Activated CD8-positive, alpha-beta memory T cell treated with anti-CD3 and anti-CD28 coated beads, Interleukin-2, amount 50 U/mL, for 24 hours (primary cell): Measurements from ENCODE around the gene SLC18A2.
"Not testable (repeated sequence)": the region's sequence is repeated elsewhere in the genome, so short reads cannot be mapped to it uniquely, and the experiment has no call there.

Experiments used
- DNase-seq: peaks from one replicate; pipeline ENCODE4 v3.0.0-alpha.2; 2020; ENCODE audit errors: extremely low read depth

Gene SLC18A2

GRCh38 chr10:117240621-117241529 lies at the start of gene SLC18A2:
TSS of gene SLC18A2 (plus strand) at chr10:117241114. CDS start at chr10:117241694, 580 bp downstream.
- DNase-seq, result no peak

DNA sequence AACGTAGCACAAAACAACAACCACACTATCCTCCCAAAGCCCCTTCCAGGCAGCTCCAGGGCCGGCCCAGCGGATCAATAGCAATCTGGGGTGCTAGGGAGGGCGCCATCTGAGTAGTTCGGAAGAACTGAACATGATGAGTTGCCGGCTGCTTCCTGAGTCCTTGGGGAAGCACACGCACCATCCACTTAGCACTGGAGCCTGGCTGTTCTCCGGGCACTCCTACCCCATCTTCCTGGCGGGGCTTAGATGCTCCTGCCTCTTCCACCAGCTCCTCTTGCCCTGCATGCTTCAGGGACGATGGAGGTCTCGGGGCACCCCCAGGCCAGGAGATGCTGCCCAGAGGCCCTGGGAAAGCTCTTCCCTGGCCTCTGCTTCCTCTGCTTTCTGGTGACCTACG lies 43.7 kb upstream of the SLC18A2 start, which contains the start of gene KCNK18:
Gene KCNK18 (plus strand): TSS at position 301 of the 400 bp plus-strand sequence. CDS start 0 bp downstream, at position 301.
- no peak for DNase-seq

GRCh38 chr10:117198088-117198487 lies 42.8 kb upstream of the SLC18A2 start:
- no peak for DNase-seq

GRCh38 chr10:117201826-117202225 lies 39.1 kb upstream of the SLC18A2 start:
- DNase-seq, result no peak

DNA sequence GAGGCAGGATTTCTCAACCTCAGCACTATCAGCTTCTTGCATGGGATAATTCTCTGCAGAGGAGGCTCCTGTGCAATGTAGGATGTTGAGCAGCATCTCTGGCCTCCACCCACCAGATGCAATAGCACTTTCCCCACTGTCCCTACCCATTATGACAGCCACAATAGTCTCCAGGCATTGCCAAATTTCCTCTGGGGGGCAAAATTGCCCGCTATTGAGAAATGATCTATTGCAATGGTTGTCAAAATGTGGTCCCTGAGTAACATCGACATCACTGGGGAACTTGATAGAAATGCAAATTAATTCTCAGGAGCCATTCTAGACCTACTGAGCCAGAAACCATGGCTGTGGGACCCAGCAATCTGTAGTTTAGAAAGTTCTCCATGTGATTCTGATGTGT lies 36.6 kb upstream of the SLC18A2 start:
- DNase-seq, result no peak

DNA sequence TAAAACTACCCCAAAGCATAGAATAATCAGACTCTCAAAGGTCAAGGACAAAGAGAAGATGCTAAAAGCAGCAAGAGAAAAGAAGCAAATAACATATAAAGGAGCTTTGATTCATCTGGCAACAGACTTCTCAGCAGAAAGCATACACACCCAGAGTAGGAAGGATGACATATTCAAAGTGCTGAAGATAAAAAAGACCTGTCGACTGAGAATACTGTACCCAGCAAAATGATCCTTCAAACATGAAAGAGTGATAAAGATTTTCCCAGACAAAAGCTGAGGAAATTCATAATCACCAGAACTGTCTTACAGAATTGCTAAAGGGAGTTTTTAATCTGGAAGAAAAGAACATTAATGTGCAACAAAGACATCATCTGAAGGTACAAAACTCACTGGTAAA lies 28.7 kb upstream of the SLC18A2 start:
- no peak for DNase-seq

DNA sequence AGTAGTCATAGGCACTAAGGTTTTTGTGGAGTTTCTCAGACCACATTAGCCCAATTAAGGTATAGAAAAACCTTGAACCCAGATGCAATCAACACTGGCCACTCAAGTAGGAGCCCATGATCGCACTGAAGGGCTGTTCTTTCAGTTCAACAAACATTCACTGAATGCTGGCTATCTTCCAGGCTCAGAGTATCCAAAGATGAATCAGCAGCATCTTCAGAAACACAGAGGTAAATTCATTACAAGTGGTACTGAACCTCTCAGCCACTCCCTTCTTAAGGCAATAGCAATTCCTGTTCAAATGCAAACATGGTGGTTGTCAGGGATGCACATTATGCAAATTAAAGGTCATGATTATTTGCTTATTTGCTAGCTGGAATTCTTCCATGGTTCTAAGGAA lies 26.5 kb upstream of the SLC18A2 start:
- DNase-seq, result no peak

DNA sequence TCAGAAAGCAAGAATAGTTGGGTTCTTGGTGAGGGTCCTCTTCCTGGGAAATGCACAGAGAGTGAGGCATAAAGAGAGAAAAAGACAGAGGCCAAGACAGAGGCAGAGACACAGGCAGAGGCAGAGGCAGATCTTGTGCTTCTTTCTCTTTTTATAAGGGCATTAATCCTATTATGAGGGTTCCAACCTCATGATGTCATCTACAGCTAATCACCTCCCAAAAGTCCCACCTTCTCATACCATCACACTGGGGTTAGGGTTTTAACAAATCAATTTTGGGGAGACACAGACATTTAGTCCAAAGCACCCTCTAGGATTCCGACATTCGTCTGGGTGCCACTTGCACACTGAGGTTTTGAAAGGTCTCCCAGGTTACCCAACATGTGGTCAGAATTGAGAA lies 25.8 kb upstream of the SLC18A2 start:
- no peak for DNase-seq

DNA sequence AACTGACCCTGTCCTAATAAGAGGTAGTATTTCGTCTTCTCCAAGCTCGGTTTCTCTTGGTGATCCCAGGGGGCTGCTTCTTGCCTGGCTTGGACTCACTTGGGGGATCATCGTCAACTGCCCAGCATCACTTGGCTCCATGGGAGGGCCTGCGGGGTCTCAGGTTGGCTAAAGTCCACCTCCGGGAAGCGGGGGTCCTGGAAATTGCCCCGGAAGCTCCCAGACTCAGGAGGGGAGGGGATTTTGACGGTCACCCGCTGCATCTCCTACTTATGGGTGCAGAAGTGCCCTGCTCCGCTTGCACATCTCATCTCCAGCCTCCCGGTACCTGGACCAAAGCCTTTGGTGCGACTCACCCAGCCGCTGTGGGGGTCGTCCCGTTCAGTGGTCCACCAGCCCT lies 24.9 kb upstream of the SLC18A2 start:
- no peak for DNase-seq

- peak; percentile 13 for DNase-seq
Measured at GRCh38 chr10:117216611-117217195, 24.2 kb upstream of the SLC18A2 start.

DNA sequence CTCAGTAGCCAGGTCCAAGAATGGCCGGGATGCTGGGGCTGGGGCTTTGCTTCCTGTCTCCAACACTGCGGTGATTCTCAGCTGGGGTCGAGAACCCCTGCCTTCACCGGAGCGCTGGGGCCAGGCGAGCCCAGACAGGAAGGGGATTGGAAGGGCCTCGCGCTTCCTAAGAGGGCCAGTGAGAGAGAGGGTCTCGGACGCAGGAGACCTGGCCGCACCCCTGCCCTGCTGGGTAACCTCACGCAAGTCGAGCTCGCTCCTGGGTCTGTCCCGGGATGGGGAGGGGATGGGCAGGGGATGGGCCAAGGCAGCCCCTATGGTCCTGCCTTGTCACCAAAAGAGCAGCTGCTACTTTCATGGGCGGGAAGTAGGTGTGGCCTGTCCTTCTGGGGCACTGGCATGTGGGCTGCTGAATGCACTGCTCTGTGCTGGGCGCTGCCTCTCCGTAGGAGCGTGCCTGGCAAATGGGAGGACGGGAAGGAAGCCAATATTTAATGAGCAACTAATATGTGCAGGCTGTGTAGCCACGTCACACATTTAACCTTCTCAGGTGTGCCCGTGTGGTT lies 23.6 kb upstream of the SLC18A2 start:
- DNase-seq, result no peak

DNA sequence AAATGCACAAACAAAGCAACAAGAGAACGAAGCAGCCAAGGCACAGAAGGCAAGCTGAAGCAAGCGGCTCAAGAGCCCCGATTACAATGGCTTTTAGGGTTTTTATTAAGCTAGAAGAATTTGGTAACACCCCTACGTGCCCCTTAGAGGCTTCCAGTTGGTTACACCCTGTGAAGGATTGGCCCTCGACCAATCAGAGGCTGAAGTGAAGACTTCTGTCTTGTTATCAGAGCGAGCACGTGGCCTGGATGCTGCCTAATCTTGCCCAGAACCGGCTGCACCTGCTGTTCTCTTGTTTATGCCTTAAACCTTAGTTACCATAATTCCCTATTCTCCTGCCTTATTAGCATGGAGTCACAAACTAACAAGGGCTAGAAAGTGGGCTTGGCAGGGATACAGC lies 22.3 kb upstream of the SLC18A2 start:
- DNase-seq, result no peak

GRCh38 chr10:117221156-117221711 lies 19.7 kb upstream of the SLC18A2 start:
- no peak for DNase-seq

- no peak for DNase-seq
Measured at GRCh38 chr10:117222552-117222951, 18.4 kb upstream of the SLC18A2 start.

- DNase-seq, result no peak
Measured at GRCh38 chr10:117222976-117223692, 17.8 kb upstream of the SLC18A2 start.

DNA sequence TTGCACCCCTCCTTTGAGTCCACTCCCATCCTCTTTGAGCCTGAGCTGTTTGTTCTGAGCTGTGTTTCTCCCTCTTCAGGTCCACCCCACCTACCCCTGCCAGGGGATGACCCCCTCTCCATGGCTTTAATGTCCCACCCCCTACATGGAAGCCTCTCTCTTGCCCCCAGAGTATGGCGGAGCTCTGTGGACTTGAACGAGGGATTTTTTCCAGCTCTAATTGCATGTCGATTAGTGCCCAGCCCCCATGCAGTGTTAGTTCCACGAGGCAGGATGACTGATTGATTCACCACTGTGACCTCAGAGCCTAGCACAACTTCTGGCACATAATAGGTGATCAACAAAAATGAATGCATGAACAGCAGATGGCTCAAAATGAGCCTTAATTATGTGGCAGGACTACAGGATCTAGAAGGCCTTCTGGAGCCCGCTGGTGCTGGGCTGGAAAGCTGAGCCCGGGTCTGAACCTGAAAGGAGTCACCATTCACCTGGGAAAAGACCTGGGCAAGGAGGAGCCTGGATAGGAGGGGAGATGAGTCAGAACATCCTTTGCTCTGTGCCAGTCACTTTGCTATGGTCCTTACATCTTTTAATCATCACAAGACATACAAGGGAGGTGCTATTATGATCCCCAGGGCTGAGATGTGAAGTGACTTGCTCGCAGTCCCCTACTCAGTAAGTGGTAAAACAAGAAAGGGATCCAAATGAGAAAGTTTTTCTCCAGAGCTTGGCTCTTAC lies 17.1 kb upstream of the SLC18A2 start:
- DNase-seq, result no peak

DNA sequence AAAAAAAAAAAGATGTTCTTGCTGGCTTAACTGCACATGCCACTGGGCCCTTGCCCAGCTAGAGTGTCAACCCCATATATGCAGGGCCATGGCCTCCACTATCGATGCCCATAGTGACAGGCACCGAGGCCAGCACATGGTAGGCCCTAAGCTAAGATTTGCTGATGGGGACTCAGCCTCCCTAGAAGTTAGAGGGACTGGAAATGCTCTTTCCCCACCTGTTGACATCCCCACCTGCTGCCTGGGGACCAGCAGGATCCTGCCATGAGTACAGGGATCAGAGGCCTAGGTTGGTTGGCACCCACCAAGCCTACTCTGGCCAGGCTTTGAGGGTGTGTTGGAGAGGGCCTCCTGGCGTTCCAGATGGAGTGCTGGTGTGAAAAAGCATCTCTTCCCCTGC lies 16.0 kb upstream of the SLC18A2 start:
- no peak for DNase-seq

DNA sequence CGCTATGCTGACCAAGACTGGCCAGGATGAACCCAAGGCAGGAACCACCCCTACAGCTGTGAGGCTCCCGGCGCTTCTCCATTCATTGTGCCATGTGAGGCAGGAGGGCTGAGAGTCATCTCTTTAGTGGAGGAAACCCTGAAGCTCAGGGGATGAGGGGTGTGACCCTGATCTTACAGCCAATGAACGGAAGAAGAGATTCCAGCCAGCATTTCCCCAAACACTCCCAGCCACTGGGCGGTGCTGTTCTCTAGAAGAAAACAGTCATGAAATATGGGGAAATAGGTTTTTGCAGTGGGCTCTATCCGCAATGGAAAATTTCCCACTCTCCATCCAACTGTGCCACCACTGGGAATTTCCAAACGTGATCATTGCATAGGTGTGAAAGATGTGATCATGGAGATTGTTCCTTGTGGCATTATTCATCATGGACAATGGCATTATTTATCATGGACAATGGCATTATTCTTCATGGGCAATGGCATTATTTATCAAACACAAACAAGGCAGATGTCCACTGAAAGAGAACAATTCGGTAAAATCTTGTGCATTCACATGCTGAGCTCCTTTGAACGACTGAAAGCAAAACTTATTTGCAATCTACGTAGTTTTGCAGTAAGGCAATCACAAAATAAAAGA lies 14.0 kb upstream of the SLC18A2 start:
- DNase-seq, result no peak

DNA sequence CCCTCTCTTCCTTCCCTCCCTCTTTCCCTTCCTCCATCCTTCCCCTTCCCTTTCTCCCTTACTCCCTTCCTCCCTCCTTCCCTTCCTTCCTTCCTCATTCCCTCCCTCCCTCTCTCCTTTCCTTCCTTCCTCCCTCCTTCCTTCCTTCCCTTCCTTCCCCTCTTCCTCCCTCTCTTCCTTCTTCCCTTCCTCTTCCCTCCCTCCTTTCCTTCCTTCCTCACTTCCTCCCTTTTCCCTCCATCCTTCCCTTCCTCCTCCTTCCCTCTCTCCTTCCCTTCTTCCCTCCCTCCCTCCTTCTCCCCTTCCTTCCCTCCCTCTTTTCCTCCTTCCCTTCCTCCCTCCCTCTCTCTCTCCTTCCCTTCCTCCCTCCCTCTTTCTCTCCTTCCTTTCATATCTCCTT lies 12.7 kb upstream of the SLC18A2 start:
- DNase-seq, result no peak

GRCh38 chr10:117230107-117230506 lies 10.8 kb upstream of the SLC18A2 start:
- DNase-seq, result not testable (repeated sequence)
